CD4-positive, alpha-beta memory T cell (primary cell): Measurements from ENCODE around the gene MSI2. TPM values are rescaled to one million over a fixed set of nuclear protein-coding genes. Genes with fewer than 3 reads are reported as not detected.

Source experiments
- CTCF ChIA-PET: fragments of 350-600 bp; sonication (Branson Sonifier 250); formaldehyde crosslinking; loops from one replicate; lab custom pipeline; 2021; ENCODE audit warnings: inconsistent platforms; ENCODE audit not compliant: partially characterized antibody; lab: Charles Lee
- POLR2A ChIA-PET: fragments of 350-600 bp; sonication (Branson Sonifier 250); formaldehyde crosslinking; loops from one replicate; lab custom pipeline; 2021; ENCODE audit not compliant: partially characterized antibody; lab: Charles Lee
- DNase-seq, 5 donors: peaks; one replicate each; pipeline versions ENCODE4 v3.0.0 to v3.0.0-alpha.2; 2020 to 2022; ENCODE audit warnings: mixed read lengths in 1 of 5
- H3K27ac ChIP-seq: one replicate; pipeline ENCODE4 v1.7.0; 2013; ENCODE audit warnings: low read depth, low read length
- H3K27me3 ChIP-seq: 2 replicates; pipeline ENCODE4 v1.7.0; 2013; ENCODE audit warnings: mild to moderate bottlenecking, low read length, moderate library complexity; ENCODE audit not compliant: insufficient read depth
- H3K36me3 ChIP-seq: 2 replicates; pipeline ENCODE4 v1.7.0; 2013; ENCODE audit warnings: mild to moderate bottlenecking, low read length, moderate library complexity; ENCODE audit not compliant: insufficient read depth
- H3K4me1 ChIP-seq: 2 replicates; pipeline ENCODE4 v1.7.0; 2013; ENCODE audit warnings: mild to moderate bottlenecking, low read length, moderate library complexity; ENCODE audit not compliant: insufficient read depth
- H3K4me3 ChIP-seq, 2 donors: one replicate each; pipeline ENCODE4 v1.7.0; 2013; ENCODE audit warnings: low read length in 2 of 2, mild to moderate bottlenecking in 1 of 2
- H3K9me3 ChIP-seq, 2 donors: one replicate each; pipeline ENCODE4 v1.7.0; 2013; ENCODE audit warnings: low read length in 2 of 2, control low read depth in 1 of 2; ENCODE audit not compliant: control insufficient read depth in 1 of 2
- H3K27ac Mint-ChIP-seq, 7 donors: one replicate each; pipeline ENCODE4 v1.8.0; 2020 to 2021; ENCODE audit warnings: mixed read lengths in 7 of 7, mild to moderate bottlenecking in 6 of 7, inconsistent platforms in 3 of 7, moderate library complexity in 3 of 7
- H3K27me3 Mint-ChIP-seq, 2 donors: one replicate each; pipeline ENCODE4 v1.8.0; 2020 to 2021; ENCODE audit warnings: mixed read lengths in 2 of 2
- H3K36me3 Mint-ChIP-seq, 2 donors: one replicate each; pipeline ENCODE4 v1.8.0; 2020 to 2021; ENCODE audit warnings: mixed read lengths in 2 of 2, inconsistent platforms in 1 of 2, mild to moderate bottlenecking in 1 of 2
- H3K4me1 Mint-ChIP-seq, 4 donors: one replicate each; pipeline ENCODE4 v1.8.0; 2020 to 2021; ENCODE audit warnings: mixed read lengths in 4 of 4, mild to moderate bottlenecking in 1 of 4
- H3K4me3 Mint-ChIP-seq, 8 donors: one replicate each; pipeline ENCODE4 v1.8.0; 2020 to 2021; ENCODE audit warnings: mixed read lengths in 8 of 8, mild to moderate bottlenecking in 7 of 8, moderate library complexity in 6 of 8, inconsistent platforms in 3 of 8
- H3K9me3 Mint-ChIP-seq, 8 donors: one replicate each; pipeline ENCODE4 v1.8.0; 2020 to 2021; ENCODE audit warnings: mixed read lengths in 8 of 8, mild to moderate bottlenecking in 5 of 8, inconsistent platforms in 3 of 8, moderate library complexity in 1 of 8
- intact Hi-C: fragments of 100-400 bp; cut with micrococcal nuclease; formaldehyde crosslinking; loops from one replicate; pipeline ENCODE4 v1.15.1; 2023
- polyA plus RNA-seq, 2 donors: library from polyadenylated mRNA; unstranded; fragments of 300-500 nt; fragmentation: Illumina TruSeq; gene quantifications; one replicate each; pipeline ENCODE4 v1.2.3, GENCODE V29; 2021
- total RNA-seq, 2 experiments: library from RNA; stranded (reverse); gene quantifications; one replicate each; pipeline ENCODE4 v1.2.3, GENCODE V29; 2021

MSI2 gene
- total and polyA plus RNA-seq, 4 experiments from 2014 or later = 2.1 to 110 (median 55.3) TPM

DNA sequence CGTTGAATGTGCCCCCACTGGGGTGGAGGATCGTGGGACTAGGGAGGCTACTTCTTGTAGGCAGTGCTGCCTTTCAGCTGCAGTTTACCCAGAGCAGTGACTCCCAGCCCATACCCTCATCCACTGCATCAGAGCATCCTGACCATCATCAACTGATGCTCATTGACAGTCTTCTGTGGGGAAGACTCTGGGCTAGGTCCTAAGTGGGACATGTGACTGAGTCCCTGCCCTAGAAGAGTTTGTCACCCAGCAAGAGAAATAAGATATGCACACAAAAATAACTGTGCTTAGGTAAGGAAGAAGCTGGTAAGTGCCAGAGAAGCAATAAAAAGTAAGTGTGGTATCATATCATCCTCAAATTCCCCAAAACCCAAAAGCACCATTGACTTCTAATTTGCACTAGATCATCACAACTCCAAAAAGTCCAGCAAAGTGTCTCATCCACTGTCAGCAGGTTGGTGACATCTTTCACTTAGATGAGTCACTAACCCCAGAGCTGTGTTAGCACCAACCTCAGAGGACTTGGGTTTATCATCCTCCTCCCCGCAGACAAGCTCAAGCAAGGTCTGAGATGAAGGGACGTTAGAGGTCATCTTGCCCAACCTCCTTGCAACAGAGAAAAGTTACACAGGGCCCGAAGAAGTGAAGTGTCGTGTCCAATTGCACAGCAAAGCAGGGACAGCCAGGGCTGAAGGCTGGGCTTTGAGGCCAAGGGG, 389.8 kb downstream of the MSI2 start:
- H3K9me3 Mint-ChIP-seq = no peaks in the 10 kb centered on the region
- no peaks in the 10 kb centered on the region for H3K4me1 ChIP-seq
- no peaks in the 10 kb centered on the region for H3K9me3 ChIP-seq
- CTCF ChIA-PET = no interaction called here
- H3K27me3 Mint-ChIP-seq = no peaks in the 10 kb centered on the region
- peaks cover 9 to 12% of the 10 kb centered on the region in 2 donors for H3K36me3 Mint-ChIP-seq
- no peak for DNase-seq
- intact Hi-C loops = no loop called here
- H3K4me3 Mint-ChIP-seq = no peak overlapping the region
- H3K27ac Mint-ChIP-seq = peak overlapping the region in 4 of 7 donors; percentile 28 to 48 (median 39)
- H3K27me3 ChIP-seq = no peaks in the 10 kb centered on the region
- POLR2A ChIA-PET = no interaction called here
- H3K4me1 Mint-ChIP-seq = peaks cover 3 to 7% (median 5%) of the 10 kb centered on the region in 4 donors
- H3K36me3 ChIP-seq = no peaks in the 10 kb centered on the region
- no peak overlapping the region for H3K27ac ChIP-seq
- no peak overlapping the region for H3K4me3 ChIP-seq

- peaks cover 7 to 16% of the 10 kb centered on the region in 2 donors for H3K36me3 Mint-ChIP-seq
- no peak overlapping the region for H3K4me3 Mint-ChIP-seq
- no peaks in the 10 kb centered on the region for H3K9me3 Mint-ChIP-seq
- H3K4me1 ChIP-seq = no peaks in the 10 kb centered on the region
- H3K27me3 Mint-ChIP-seq = no peaks in the 10 kb centered on the region
- H3K27ac ChIP-seq = no peak overlapping the region
- DNase-seq = no peak
- CTCF ChIA-PET = no interaction called here
- POLR2A ChIA-PET = no interaction called here
- H3K27me3 ChIP-seq = no peaks in the 10 kb centered on the region
- H3K36me3 ChIP-seq = no peaks in the 10 kb centered on the region
- peaks cover 0 to 10% (median 4%) of the 10 kb centered on the region in 4 donors for H3K4me1 Mint-ChIP-seq
- intact Hi-C loops = no loop called here
- no peak overlapping the region for H3K27ac Mint-ChIP-seq
- no peaks in the 10 kb centered on the region for H3K9me3 ChIP-seq
- no peak overlapping the region for H3K4me3 ChIP-seq
Measured at GRCh38 chr17:57648720-57649119, 392.4 kb downstream of the MSI2 start.

- no peaks in the 10 kb centered on the region for H3K4me1 ChIP-seq
- H3K27me3 Mint-ChIP-seq = no peaks in the 10 kb centered on the region
- no peaks in the 10 kb centered on the region for H3K9me3 ChIP-seq
- H3K9me3 Mint-ChIP-seq = no peaks in the 10 kb centered on the region
- intact Hi-C loops = no loop called here
- DNase-seq = no peak
- peaks cover 0 to 15% (median 6%) of the 10 kb centered on the region in 4 donors for H3K4me1 Mint-ChIP-seq
- no peaks in the 10 kb centered on the region for H3K36me3 ChIP-seq
- ChIA-PET CTCF (no interaction called here), POLR2A (no interaction called here)
- H3K4me3 Mint-ChIP-seq = no peak overlapping the region
- no peak overlapping the region for H3K27ac ChIP-seq
- no peaks in the 10 kb centered on the region for H3K27me3 ChIP-seq
- H3K36me3 Mint-ChIP-seq = peaks cover 6 to 18% of the 10 kb centered on the region in 2 donors
- H3K4me3 ChIP-seq = no peak overlapping the region
- no peak overlapping the region for H3K27ac Mint-ChIP-seq
Measured at GRCh38 chr17:57649191-57649590, 392.9 kb downstream of the MSI2 start.

GRCh38 chr17:57649731-57650484, 393.6 kb downstream of the MSI2 start:
- H3K4me1 Mint-ChIP-seq = peaks cover 3 to 19% (median 9%) of the 10 kb centered on the region in 4 donors
- CTCF ChIA-PET = interaction anchor here (1.6 kb wide), 1 partner anchor 52 kb away, joined by 5 read pairs; no protein-coding TSS in a partner anchor

DNA sequence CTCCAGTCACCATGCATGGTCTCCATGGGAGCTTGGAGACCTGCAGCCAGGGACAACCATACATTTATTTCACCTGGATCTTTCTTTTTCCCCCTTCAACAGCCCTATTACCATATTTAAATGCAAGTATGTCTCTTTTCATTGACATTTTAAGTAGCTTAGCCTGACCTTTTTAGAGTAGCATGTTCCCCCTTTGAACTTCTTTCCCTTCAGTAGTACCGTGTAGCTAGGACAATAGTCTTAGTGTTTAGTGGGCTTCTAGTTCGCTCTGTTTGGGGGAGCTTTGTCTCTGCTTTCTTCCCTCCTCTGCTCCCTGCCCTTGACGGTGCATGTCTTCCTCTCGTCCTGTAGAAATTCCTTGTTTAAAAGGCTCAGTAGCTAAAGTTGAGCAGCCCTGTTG, 394.2 kb downstream of the MSI2 start:
- Mint-ChIP-seq H3K36me3 (peaks cover 6 to 20% of the 10 kb centered on the region in 2 donors), H3K27ac (peak overlapping the region in 4 of 7 donors; percentile 29 to 62 (median 32)), H3K27me3 (no peaks in the 10 kb centered on the region), H3K9me3 (no peaks in the 10 kb centered on the region), H3K4me3 (no peak overlapping the region), H3K4me1 (peaks cover 3 to 19% (median 11%) of the 10 kb centered on the region in 4 donors)
- intact Hi-C loops = no loop called here
- POLR2A ChIA-PET = no interaction called here
- Histone ChIP-seq H3K4me1 (no peaks in the 10 kb centered on the region), H3K36me3 (no peaks in the 10 kb centered on the region), H3K27me3 (no peaks in the 10 kb centered on the region), H3K4me3 (no peak overlapping the region), H3K9me3 (no peaks in the 10 kb centered on the region), H3K27ac (no peak overlapping the region)
- CTCF ChIA-PET = interaction anchor here (1.4 to 1.6 kb wide), 2 partner anchors 22 to 52 kb away, joined by 4 to 5 read pairs; no protein-coding TSS in a partner anchor
- no peak for DNase-seq

More at GRCh38 chr17:57649731-57650484, 393.6 kb downstream of the MSI2 start:
- H3K9me3 ChIP-seq = no peaks in the 10 kb centered on the region
- POLR2A ChIA-PET = no interaction called here
- H3K27me3 Mint-ChIP-seq = no peaks in the 10 kb centered on the region
- intact Hi-C loops = no loop called here
- H3K4me3 ChIP-seq = no peak overlapping the region
- no peaks in the 10 kb centered on the region for H3K9me3 Mint-ChIP-seq
- H3K36me3 Mint-ChIP-seq = peaks cover 4 to 18% of the 10 kb centered on the region in 2 donors
- peak overlapping the region in 3 of 7 donors; percentile 26 to 30 (median 29) for H3K27ac Mint-ChIP-seq
- no peaks in the 10 kb centered on the region for H3K4me1 ChIP-seq
- H3K27ac ChIP-seq = no peak overlapping the region
- DNase-seq = no peak
- H3K4me3 Mint-ChIP-seq = no peak overlapping the region
- no peaks in the 10 kb centered on the region for H3K36me3 ChIP-seq
- no peaks in the 10 kb centered on the region for H3K27me3 ChIP-seq

GRCh38 chr17:57651451-57651850, 395.1 kb downstream of the MSI2 start:
- no peaks in the 10 kb centered on the region for H3K27me3 Mint-ChIP-seq
- H3K27ac Mint-ChIP-seq = no peak overlapping the region
- H3K9me3 Mint-ChIP-seq = no peaks in the 10 kb centered on the region
- H3K27ac ChIP-seq = no peak overlapping the region
- peaks cover 3 to 13% (median 12%) of the 10 kb centered on the region in 4 donors for H3K4me1 Mint-ChIP-seq
- H3K36me3 ChIP-seq = no peaks in the 10 kb centered on the region
- no peak for DNase-seq
- POLR2A ChIA-PET = no interaction called here
- H3K27me3 ChIP-seq = no peaks in the 10 kb centered on the region
- no peaks in the 10 kb centered on the region for H3K9me3 ChIP-seq
- intact Hi-C loops = no loop called here
- H3K36me3 Mint-ChIP-seq = peaks cover 14 to 20% of the 10 kb centered on the region in 2 donors
- H3K4me3 ChIP-seq = no peak overlapping the region
- no peaks in the 10 kb centered on the region for H3K4me1 ChIP-seq
- CTCF ChIA-PET = interaction anchor here (1.4 to 1.6 kb wide), 2 partner anchors 21 to 53 kb away, joined by 4 to 5 read pairs; no protein-coding TSS in a partner anchor
- H3K4me3 Mint-ChIP-seq = no peak overlapping the region

GRCh38 chr17:57651996-57652395, 395.7 kb downstream of the MSI2 start:
- peaks cover 16 to 18% of the 10 kb centered on the region in 2 donors for H3K36me3 Mint-ChIP-seq
- ChIA-PET POLR2A (no interaction called here), CTCF (interaction anchor here (1.4 kb wide), 1 partner anchor 20 kb away, joined by 4 read pairs; no protein-coding TSS in a partner anchor)
- Histone ChIP-seq H3K27me3 (no peaks in the 10 kb centered on the region), H3K4me1 (no peaks in the 10 kb centered on the region), H3K36me3 (no peaks in the 10 kb centered on the region), H3K9me3 (no peaks in the 10 kb centered on the region), H3K4me3 (no peak overlapping the region), H3K27ac (no peak overlapping the region)
- DNase-seq = no peak
- no peaks in the 10 kb centered on the region for H3K9me3 Mint-ChIP-seq
- peaks cover 4 to 14% (median 12%) of the 10 kb centered on the region in 4 donors for H3K4me1 Mint-ChIP-seq
- H3K27me3 Mint-ChIP-seq = no peaks in the 10 kb centered on the region
- intact Hi-C loops = no loop called here
- no peak overlapping the region for H3K4me3 Mint-ChIP-seq
- H3K27ac Mint-ChIP-seq = peak overlapping the region in 1 of 7 donors; percentile 18
